AG08395 (cell line): ENCODE measurements around the gene CAMK2B.

ENCODE experiments used
- DNase-seq: peaks from one replicate; pipeline ENCODE4 v3.0.0; 2012; ENCODE audit warnings: mixed read lengths, low spot score

Gene CAMK2B

DNA sequence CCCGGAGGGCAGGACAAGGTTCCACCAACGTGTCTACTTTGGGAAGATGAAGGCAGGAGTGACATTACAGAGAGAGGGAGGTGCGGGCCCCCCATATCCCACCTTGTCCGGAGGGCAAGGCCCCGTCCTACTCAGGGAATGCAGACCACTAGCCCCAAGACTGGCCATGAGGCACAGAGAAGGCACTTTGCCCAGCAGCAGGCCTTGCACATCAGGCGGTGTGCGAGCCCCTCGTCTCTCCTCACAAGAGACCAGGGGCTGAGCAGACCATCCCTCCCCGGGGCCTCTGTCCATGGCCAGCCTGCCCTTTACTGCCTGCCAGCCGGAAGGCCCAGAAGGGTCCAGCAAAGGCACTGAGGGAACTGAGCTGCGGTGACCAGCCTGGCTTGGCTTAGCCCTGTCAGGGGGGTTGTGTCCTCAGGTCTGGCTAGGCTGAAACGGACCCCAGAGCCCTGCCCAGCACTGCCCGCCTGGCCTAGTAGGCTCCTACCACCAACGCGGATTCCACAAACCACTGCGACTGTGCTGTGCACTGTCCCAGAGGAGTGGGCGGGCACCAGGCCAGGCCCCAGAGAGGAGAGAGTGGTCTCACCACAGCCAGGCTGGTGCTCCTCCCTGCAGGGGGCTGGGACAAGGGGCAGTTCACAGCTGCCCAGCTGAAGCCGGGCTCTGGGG is 16.7 kb downstream of the CAMK2B start:
- DNase-seq = no peak

DNA sequence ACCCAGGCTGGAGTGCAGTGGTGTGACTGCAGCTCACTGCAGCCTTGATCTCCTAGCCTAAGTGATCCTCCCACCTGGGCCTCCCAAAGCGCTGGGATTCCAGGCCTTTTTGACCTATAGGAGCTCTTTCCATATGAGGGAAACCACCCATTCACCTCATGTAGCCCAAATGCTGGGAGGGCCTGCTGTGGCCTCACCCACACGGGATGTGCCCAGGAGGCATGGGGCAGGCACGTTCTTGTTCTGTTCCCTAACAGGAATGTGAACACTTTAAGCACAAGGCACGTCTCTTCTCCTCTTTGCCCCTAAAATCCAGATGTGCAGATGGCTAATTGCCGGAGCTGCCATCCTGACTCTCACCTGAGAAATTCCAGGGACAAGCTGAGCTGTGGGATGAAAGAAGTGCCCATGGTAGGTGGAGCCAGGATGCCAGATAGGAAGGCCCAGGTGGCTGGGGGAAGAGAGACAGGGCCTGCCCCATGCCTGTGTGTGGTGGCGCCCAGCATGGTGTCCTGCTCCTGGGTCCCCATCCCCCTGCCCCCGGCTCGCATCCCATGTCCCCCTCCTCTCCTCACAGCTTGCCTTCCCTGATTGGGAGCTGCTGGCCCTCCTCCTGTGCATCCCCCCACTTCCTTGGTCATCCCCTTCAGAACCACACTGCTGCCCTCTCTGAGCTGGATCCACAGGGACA is 17.3 kb downstream of the CAMK2B start:
- DNase-seq = no peak

DNA sequence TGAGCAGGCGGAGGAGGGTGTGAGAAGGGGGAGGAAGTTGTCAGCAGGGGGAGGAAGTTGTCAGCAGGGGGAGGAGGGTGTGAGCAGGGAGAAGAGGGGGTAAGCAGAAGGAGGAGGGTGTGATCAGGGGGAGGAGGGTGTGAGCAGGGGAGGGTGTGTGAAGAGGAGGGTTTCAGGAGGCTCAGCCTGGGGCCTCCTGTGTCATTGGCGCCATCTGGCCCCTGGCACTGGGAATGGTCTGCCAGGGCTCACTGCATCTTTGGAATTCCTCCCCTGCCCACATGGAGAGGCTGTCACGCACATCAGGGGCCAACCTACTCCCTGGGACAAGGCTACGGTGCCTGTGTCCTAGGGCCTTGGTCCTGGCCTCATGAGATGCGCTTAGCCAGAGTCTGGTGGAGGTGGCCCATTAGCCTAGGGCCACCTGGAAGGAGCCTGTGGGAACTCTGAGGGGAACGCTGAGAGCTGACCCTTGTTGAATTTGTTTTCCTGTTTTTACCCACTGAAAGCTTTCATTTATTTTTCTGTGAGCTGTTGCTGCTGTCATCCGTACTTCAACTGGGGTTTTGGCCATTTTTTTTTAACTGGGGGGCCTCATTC is 18.0 kb downstream of the CAMK2B start:
- DNase-seq = peak; percentile 77

DNA sequence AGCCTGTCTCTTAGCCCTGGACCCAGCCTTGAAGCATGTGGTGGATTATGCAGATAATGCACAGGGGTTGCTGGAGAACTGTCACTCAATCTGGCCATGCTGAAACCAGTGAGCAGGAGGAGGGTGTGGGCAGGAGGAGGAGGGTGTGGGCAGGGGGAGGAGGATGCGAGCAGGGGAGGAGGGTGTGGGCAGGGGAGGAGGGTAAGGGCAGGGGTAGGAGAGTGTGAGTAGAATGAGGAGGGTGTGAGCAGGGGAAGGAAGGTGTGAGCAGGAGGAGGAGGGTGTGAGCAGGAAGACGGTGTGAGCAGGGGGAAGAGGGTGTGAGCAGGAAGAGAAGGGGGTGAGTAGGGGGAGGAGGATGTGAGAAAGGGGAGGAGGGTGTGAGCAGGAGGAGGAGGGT is 18.8 kb downstream of the CAMK2B start:
- no peak for DNase-seq

DNA sequence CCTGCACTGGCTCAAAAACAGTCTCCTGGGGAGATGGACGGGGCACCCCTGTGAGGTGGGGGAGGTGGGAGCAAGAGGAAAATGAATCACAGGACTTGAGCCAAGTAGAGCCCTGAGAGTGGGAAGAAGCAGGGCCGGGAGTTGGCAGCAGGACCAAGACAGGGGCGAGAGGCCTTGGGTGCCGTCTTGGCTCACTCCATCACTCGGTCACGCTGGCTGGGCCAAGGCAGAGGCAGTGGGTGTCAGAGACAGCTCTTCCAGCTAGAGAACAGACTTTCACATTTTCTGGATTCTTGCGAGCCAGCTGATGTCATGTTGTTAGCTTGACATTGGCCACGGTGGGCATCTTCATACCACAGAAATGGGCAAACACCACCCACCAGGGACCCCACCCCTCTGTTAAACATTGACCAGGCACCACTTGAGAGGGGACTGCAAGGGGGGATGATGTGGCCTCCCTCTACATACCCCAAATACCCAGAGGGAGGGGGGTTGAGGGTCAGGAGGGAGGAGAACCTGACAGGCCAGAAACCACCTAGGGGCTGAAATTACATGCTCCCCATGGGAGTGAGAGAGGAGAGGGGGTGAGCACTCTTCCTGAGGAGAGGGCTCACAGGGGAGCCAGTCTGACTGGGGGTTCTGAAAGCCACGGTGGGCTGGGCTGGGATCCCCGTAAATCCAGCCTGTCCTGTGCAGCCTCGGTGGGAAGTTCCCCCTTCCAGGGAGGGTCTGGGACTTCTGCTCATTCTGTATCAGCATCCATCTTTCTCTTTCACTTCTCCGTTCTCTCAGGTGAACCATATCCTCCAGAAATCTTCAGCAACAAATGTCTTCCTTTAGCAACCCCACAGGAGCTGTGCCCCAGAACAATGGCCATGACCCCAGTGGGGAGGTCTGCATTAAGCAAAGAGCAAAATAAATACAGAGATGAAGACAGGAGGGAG is 19.6 kb downstream of the CAMK2B start:
- no peak for DNase-seq

DNA sequence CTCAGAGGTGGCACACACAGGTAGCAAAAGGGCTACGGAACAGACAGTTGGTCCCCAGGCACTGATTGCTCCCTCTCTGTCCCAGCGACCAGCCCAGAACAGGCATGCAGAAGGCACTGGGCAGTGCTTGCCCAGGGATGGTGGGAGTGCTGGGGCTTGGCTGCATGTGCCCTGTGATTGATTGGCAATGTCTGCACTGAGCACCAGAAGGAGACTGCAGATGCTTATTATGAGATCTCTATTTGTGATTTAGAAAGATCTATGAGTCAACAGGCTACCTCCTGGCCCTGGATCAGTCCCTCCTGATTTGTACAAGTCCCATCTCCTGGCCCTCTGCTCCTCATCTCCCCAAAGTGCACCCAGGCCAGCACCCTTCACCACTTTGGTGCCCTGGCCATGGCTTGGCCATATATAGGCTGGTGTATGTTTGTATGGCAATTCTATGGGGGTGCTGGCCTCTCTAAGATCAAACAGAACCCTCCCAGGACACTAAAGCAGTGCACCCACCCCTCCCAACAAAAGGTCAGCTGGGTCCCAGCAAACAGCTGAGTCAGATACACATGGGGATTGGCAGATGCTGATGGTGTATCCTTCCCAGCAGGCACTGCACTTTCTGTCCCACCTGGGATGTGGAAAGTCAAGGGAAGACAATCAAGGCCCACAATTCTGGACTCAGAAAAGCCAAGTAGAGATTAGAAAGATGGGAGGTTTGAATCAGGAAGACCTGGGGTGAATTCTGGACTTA is 30.9 kb downstream of the CAMK2B start:
- no peak for DNase-seq

DNA sequence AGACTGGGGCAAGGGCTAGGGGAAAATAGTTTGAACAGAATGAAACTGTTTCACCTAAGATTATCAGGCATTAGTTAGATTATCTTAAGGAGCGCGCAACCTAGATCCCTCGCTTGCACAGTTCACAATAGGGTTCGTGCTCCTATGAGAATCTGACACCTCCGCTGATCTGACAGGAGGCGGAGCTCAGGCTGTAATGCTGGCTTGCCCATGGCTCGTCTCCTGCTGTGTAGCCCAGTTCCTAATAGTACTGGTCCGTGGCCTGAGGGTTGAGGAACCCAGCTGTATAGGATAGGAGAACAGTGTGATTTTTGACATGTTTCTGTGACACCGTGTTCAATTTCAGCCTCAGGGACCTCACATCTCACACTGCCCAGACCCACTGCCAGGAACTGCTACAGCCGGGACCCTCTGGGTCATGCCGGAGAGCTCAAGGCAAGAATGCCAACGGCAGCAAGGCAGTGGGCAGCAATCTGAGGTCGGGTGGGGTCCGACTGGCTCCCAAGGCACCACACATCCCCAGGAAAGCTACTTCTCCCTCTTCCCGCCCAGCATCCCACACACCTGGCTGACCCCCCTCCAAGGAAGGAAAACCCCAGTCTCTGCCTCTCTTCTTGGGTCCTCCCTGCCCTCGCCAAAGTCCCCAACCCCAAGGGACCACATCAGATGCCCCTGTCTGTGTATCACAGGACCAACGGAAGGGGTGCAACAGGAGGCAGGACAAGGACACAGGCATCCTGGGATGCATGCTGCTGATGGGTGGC is 31.7 kb downstream of the CAMK2B start:
- DNase-seq = no peak

DNA sequence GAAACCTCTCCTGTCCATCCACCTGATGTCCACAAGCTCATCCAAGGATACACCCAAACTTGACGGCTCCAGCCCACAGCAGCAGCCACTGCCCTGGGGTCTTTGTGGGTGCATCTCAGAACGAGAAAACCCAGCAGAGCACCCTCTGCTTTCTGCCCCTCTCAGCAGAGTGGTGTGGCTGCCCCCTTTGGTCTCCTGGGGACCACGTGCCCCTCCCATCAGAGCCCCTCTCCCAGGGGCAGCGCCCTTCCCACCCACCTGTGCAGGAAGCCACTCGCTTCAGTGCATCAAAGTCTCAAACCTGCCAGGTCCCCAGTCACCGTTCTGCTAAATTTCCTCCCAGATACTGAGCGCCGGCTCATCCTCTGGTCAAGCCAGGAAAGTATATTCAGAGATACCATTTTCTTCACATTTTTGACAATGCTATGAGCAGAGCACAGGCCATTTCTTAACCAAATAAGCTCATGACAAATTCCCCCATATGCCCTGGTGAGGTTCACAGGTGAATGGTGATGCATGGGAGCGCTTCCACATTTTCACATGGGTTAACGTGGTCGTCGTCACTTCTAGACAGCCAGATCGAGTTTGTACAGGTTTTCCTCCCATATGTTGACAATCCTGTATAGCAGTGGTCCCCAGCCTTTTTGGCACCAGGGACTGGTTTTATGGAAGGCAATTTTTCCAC is 32.4 kb downstream of the CAMK2B start:
- DNase-seq = no peak

DNA sequence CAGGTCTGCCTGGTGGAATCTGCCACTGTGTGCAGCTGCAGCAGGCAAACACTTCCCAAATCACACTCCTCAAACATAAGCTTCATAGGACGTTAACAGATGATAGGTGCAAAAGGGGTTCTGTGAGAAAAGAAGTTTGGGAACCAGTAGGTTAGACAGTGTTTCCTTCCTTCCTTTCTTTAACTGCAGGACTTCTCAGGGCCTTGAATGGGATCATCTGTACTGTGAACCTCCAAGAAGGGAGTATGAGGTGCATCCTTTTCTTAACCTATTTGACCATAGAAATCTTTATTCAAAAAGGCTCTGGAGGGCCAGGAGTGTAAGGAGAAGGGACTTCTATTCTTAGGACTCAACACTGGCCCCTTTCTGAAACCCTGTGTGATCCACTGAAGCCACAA is 33.0 kb downstream of the CAMK2B start:
- DNase-seq = no peak

DNA sequence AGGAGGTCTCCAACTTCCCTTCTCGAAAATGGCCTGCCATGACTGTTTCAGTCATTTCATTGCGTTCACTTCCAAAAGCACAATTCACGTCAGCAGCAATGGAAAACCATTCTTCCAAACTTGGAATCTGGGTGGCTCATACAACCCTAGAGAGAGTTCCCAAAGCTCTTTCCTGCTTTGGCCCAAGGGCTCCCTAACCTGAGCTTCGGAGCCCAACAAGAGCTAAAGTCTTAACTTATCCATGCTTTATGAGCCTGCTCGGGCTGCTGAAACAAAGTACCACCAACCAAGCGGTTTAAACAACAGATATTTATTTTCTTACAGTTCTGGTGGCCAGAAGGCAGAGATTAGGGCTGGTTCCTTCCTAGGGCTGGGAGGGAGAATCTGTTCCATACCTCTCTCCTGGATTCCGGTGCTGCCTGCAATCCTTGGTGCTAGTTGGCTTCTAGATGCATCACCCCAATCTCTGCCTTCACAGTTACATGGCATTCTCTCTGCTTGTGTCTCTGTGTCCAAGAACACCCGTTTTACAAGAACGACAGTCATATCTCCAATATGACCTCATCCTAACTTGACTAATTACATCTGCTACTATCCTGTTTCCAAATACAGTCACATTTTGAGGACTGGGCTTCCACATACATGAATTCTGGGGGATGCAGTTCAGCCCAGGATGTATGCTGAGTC is 33.5 kb downstream of the CAMK2B start:
- no peak for DNase-seq

DNA sequence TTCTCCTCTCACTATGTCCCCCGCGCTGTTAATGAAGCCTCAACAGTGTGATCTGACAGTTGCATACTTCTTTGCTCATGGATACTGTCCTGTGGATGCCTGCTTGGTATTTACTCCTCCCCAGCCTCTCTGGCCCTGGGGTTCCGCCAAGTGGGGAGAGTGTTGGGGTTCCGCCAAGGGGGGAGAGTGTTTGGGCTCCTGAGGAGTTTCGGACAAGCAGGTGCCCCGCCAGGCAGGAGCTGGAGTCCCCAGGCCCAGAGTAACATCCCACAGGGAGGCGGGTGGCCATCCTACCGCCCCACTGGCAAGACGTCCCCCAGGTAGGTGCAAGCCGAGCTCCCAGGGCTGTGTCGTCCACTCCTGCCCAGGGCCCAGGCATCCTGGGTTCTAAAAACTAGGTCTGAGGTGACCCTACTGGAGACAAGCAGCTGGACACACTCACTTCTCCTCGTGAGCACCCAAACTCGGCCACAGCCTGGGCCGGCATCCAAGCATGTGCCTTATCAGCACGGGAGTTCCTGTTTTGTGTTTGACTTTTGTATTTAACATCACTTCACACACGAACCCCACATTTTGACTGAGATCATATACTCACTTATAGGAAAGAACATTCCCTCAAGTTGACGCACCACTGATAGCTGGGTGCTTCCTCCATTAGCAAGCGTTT is 34.2 kb downstream of the CAMK2B start:
- DNase-seq = no peak

DNA sequence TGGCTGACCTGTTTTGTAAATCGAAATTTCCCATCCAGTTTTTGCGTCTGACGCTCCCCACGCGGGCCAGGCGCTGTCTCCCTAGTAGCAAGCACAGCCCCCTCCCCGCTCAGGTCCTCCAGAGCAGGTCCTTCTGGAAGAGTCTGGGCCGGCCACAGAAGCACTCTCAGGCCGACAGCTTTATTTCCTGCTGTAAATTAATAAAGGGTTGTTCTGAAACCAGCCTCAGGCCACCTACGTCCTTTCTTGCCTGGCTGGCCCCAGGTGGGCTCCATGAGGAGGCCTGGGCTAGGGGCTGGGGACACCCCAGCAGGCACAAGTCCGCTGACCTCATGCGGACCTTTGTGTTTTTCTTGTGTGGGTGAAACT is 35.2 kb downstream of the CAMK2B start:
- no peak for DNase-seq

DNA sequence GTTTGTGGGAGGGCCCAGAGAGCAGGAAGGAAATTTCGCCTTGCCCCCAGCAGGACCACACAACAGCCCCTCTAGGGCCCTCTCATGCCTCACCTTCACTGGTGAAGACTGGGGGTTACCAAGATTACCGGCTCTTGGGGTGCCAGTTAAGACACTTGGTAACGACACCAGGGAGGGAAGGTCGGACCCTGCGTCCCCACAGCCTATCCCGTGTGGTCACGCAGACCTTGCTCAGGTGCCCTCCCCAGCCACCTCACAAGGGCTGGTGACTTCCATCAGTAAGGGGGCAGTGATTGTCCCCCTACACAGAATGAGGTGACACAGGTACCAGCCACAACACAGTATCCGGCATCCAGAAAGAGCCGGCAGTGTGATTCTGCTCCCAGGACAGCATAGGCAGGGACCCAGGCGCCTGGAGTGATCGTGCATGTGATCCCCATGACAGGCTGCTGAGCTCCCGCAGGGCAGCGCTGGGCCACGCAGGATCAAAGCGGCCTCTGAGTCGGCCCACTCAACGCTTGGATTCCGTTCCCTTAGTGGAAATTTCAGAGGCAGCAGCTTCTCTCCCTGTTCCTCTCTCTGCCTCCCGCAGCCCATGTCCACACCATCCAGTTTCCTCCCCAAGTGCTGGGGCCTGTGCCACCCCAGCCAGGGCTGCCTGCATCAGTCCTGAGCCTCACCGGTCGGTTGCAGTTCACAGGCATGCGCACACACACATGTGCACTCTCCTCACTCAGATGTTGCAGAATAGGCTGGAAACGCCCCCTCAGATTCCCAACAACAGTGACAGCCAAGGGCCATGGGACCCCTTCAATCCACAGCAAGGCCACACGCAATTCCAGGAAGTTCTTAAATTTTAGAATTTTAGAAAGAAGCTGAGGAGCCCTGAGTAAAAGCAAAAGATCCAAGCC is 35.8 kb downstream of the CAMK2B start:
- no peak for DNase-seq

DNA sequence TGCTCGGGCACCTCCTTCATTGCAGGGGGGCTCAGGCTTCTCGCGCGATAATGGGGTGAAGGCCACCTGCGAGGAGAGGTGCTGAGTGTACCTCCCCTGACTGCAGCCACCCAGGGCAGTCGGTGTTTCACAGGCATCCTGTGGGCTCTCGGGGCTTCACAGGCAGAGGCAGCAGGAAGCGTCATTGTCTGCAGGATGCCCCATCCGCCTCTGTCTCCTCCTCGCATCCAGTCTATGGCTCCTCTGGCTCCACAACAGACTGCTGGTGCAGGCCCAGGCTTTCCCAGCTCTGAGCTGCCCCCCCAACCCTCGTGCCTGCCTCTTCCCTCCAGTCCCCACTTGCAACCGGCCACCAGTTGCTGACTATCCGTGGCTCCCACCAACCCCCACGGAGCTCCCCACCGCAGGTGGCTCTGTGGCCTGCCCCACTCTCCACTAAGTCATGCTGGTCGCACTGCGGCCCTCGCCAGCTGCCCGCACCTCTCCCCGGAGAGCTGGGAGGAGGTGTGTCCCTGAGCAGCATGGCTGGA is 36.5 kb downstream of the CAMK2B start:
- DNase-seq = no peak

DNA sequence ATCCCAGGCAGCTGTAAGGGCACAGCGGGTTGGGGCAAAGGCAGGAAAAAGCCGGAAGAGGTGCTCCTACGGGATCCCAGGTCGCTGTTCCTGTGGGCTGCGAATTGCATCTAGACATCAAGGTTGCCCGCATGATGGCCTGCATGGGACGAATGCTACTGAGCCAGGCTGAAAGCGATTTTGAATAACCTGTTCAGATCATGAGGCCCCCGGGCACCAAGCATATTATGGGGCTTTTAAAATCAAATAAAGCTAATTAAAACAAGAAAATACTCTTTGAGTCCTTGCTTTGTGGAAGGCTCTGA is 37.1 kb downstream of the CAMK2B start:
- DNase-seq = no peak

DNA sequence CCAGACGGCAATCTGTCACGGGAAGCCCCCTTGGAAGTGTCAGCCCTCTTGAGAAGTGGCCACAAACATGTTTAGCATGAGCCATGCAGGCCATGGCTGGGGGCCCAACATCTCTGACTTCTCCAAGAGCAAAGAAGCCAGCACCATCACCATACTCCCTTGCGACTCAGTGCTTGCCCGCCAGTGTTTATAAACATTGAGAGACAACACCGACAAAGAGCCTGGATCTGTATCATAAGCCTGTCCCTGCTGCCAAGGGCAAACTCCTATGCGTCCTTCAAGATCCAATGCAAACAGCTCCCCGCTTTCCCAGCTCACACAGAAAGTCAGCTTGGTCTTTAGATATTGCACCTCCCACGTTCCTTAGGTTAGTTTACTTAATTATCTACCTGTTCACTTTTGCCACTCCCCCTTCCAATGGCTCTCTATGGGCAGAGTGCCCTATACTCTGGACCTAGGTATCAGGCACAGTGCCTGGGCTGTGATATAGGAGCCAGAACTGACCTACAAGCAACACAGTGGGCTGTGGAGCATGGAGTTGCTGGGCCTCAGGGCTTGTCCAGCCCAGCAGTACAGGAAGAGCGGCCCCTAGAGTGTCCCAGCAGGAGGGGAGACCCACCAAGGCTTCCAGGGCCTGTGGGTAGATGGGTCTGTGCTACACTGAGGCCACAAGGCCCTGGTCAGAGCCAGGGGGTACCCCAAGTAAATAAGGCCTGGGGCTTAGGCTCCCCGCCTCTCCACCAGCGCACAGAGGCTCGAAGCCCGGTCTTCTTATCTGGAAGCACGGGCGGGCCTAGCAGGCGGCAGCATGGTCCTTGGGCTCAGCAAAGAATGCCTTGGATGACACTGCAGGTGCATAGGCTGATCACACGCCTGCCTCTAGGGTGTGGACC is 37.7 kb downstream of the CAMK2B start:
- no peak for DNase-seq
